A549 (cell line): ENCODE results near the gene NTM. TPM values are rescaled to one million over a fixed set of nuclear protein-coding genes. Genes with fewer than 3 reads are reported as not detected.

Experiments used
- ATAC-seq, 2 experiments: fragments of 200-7000 bp in 1 of 2; fragments of >200 bp in 1 of 2; cut with Nextera tagmentation in 1 of 2; cut with Tn5 transposase in 1 of 2; 3 replicates each; pipeline versions ENCODE4 v1.8.0 to v1.9.1; 2018 to 2020; ENCODE audit warnings: mild to moderate bottlenecking in 1 of 2, moderate library complexity in 1 of 2
- CTCF ChIA-PET: fragments of 300-600 bp; sonication (Branson Sonifier 250); formaldehyde crosslinking; extraction: SDS; loops from one replicate; lab custom pipeline; 2021; ENCODE audit warnings: antibody characterized with exemption, inconsistent platforms; lab: Yijun Ruan, JAX
- POLR2A ChIA-PET: fragments of 350-600 bp; formaldehyde crosslinking; extraction: SDS; loops from one replicate; lab custom pipeline; 2021; ENCODE audit warnings: antibody characterized with exemption, inconsistent platforms; lab: Yijun Ruan, JAX
- DNase-seq, 2 experiments: peaks; one replicate each; pipeline versions ENCODE4 v3.0.0 to v3.0.0-alpha.2; 2011 to 2016; ENCODE audit warnings: low read depth in 1 of 2, low spot score in 1 of 2
- FAIRE-seq: peaks from 2 replicates; lab custom pipeline; 2011; peaks lifted over from hg19 to GRCh38; lab: Jason Lieb, UNC
- H3K27ac ChIP-seq, 2 experiments: fragments of >200 bp; sonication (Bioruptor Twin); formaldehyde crosslinking; 3 replicates each; pipeline ENCODE4 v1.5.1; 2016 to 2017
- H3K4me1 ChIP-seq: fragments of >200 bp; sonication (Bioruptor Twin); formaldehyde crosslinking; 3 replicates; pipeline ENCODE4 v1.6.1; 2016
- H3K4me2 ChIP-seq: fragments of >200 bp; sonication (Bioruptor Twin); formaldehyde crosslinking; 3 replicates; pipeline ENCODE4 v1.6.1; 2016
- H3K4me3 ChIP-seq: fragments of >200 bp; sonication (Bioruptor Twin); formaldehyde crosslinking; 3 replicates; pipeline ENCODE4 v1.5.1; 2016
- H3K9me3 ChIP-seq: fragments of >200 bp; sonication (Bioruptor Twin); formaldehyde crosslinking; 3 replicates; pipeline ENCODE4 v1.6.1; 2016
- ATOH8 ChIP-seq: fragments of 250-450 bp; sonication (Bioruptor Pico); IDR thresholded peaks from 2 replicates; pipeline ENCODE4 v1.5.0; 2020; ENCODE audit warnings: low read depth, mild to moderate bottlenecking, moderate library complexity
- CBX8 ChIP-seq: fragments of 200-600 bp; sonication (generic); IDR thresholded peaks from 2 replicates; pipeline ENCODE4 v1.6.1; 2016
- CHD4 ChIP-seq: fragments of 200-600 bp; sonication (generic); IDR thresholded peaks from 2 replicates; pipeline ENCODE4 v1.6.1; 2016; ENCODE audit warnings: antibody characterized with exemption, mild to moderate bottlenecking, borderline replicate concordance
- E2F6 ChIP-seq: IDR thresholded peaks from 2 replicates; pipeline ENCODE4 v1.6.1; 2012; ENCODE audit warnings: low read depth, borderline replicate concordance
- EHF ChIP-seq: fragments of 250-450 bp; sonication (Bioruptor Pico); IDR thresholded peaks from 2 replicates; pipeline ENCODE4 v1.5.0; 2020; ENCODE audit warnings: mild to moderate bottlenecking
- EHMT2 ChIP-seq: fragments of 200-600 bp; sonication (generic); IDR thresholded peaks from 2 replicates; pipeline ENCODE4 v1.6.1; 2016; ENCODE audit warnings: antibody characterized with exemption, low read depth, mild to moderate bottlenecking, moderate library complexity
- ELK1 ChIP-seq: fragments of 150-350 bp; IDR thresholded peaks from 2 replicates; pipeline ENCODE4 v1.6.1; 2014; ENCODE audit warnings: low read depth, mild to moderate bottlenecking, low read length
- FOSB ChIP-seq: fragments of 250-450 bp; sonication (Bioruptor Pico); IDR thresholded peaks from 2 replicates; pipeline ENCODE4 v1.5.0; 2020; ENCODE audit warnings: mild to moderate bottlenecking, moderate library complexity
- GATA3 ChIP-seq: IDR thresholded peaks from 2 replicates; pipeline ENCODE4 v1.6.1; 2012; ENCODE audit warnings: borderline replicate concordance
- HMGXB4 ChIP-seq: fragments of 250-450 bp; sonication (Bioruptor Pico); IDR thresholded peaks from 2 replicates; pipeline ENCODE4 v1.5.0; 2021; ENCODE audit warnings: mild to moderate bottlenecking, moderate library complexity, borderline replicate concordance
- HOXA7 ChIP-seq: fragments of 250-450 bp; sonication (Bioruptor Pico); IDR thresholded peaks from 2 replicates; pipeline ENCODE4 v1.5.0; 2020; ENCODE audit warnings: mild to moderate bottlenecking, moderate library complexity
- JUNB ChIP-seq: fragments of >200 bp; sonication (Bioruptor Twin); formaldehyde crosslinking; IDR thresholded peaks from 2 replicates; pipeline ENCODE4 v1.6.1; 2016
- KDM1A ChIP-seq: fragments of 200-600 bp; sonication (generic); IDR thresholded peaks from 2 replicates; pipeline ENCODE4 v1.6.1; 2016; ENCODE audit warnings: low read depth, mild to moderate bottlenecking
- KDM5A ChIP-seq: fragments of 200-600 bp; sonication (generic); IDR thresholded peaks from 2 replicates; pipeline ENCODE4 v1.6.1; 2016; ENCODE audit warnings: antibody characterized with exemption, mild to moderate bottlenecking
- MAX ChIP-seq: IDR thresholded peaks from 2 replicates; pipeline ENCODE4 v1.6.1; 2012
- NFE2L2 ChIP-seq: fragments of 150-350 bp; conservative IDR thresholded peaks from 2 replicates; pipeline ENCODE4 v1.6.1; 2014; ENCODE audit warnings: low read length
- NR3C1 ChIP-seq: fragments of >200 bp; sonication (Bioruptor Twin); formaldehyde crosslinking; IDR thresholded peaks from 3 replicates; pipeline ENCODE4 v1.6.1; 2017
- RAD21 ChIP-seq, 2 experiments: fragments of >200 bp in 1 of 2; sonication (Bioruptor Twin) in 1 of 2; formaldehyde crosslinking in 1 of 2; IDR thresholded peaks in 1 of 2; conservative IDR thresholded peaks in 1 of 2; 2 replicates in 1 of 2; 3 replicates in 1 of 2; pipeline ENCODE4 v1.6.1; 2012 to 2018; ENCODE audit warnings: inconsistent platforms in 1 of 2
- RARB ChIP-seq: fragments of 250-450 bp; sonication (Bioruptor Pico); IDR thresholded peaks from 2 replicates; pipeline ENCODE4 v1.8.0; 2021; ENCODE audit warnings: mild to moderate bottlenecking, moderate library complexity
- RCOR1 ChIP-seq: fragments of 150-350 bp; IDR thresholded peaks from 2 replicates; pipeline ENCODE4 v1.6.1; 2014; ENCODE audit warnings: antibody characterized with exemption, low read length, low read depth
- RNF2 ChIP-seq: fragments of 200-600 bp; sonication (generic); IDR thresholded peaks from 2 replicates; pipeline ENCODE4 v1.6.1; 2016; ENCODE audit warnings: low read depth, mild to moderate bottlenecking, antibody characterized with exemption, moderate library complexity, borderline replicate concordance
- TFCP2L1 ChIP-seq: fragments of 250-450 bp; sonication (Bioruptor Pico); IDR thresholded peaks from 2 replicates; pipeline ENCODE4 v1.5.0; 2021; ENCODE audit warnings: mild to moderate bottlenecking
- TP53 ChIP-seq: fragments of 250-450 bp; sonication (Bioruptor Pico); IDR thresholded peaks from 2 replicates; pipeline ENCODE4 v1.5.0; 2021; ENCODE audit warnings: mild to moderate bottlenecking, moderate library complexity
- ZC3H11A ChIP-seq: fragments of 450-650 bp; IDR thresholded peaks from 2 replicates; pipeline ENCODE4 v1.6.1; 2014; ENCODE audit warnings: antibody characterized with exemption, mild to moderate bottlenecking
- ZNF302 ChIP-seq: fragments of 250-450 bp; sonication (Bioruptor Pico); IDR thresholded peaks from 2 replicates; pipeline ENCODE4 v1.9.0; 2021; ENCODE audit warnings: inconsistent platforms, mild to moderate bottlenecking, moderate library complexity
- ZSCAN20 ChIP-seq: fragments of 250-450 bp; sonication (Bioruptor Pico); IDR thresholded peaks from 2 replicates; pipeline ENCODE4 v1.8.0; 2022; ENCODE audit warnings: mild to moderate bottlenecking, moderate library complexity
- WGBS: methylation state at CpG from one replicate; pipeline ENCODE4 v1.1.6; 2017; ENCODE audit errors: missing lambda C conversion rate; 5-methylcytosine and 5-hydroxymethylcytosine counted together
- polyA plus RNA-seq, 4 experiments: library from polyadenylated mRNA; depleted of rRNA in 3 of 4; stranded (reverse); fragments of >200 nt; fragmentation: RNase III in 1 of 4; extraction: RNeasy Plus Mini Kit Qiagen cat#74134 plus additional on column Dnase treatment in 1 of 4; gene quantifications; 2 replicates in 3 of 4; 3 replicates in 1 of 4; pipeline ENCODE4 v1.2.3, GENCODE V29; 2011 to 2017

The NTM gene
- polyA plus RNA-seq, 2 of the 4 experiments (the other 2 are of a cell fraction) = not detected

- no peak for TF ChIP-seq RARB (CRISPR knock-in tag)
- TF ChIP-seq GATA3 = no peak
- TF ChIP-seq ZSCAN20 = no peak
- TF ChIP-seq RAD21 (conservative IDR thresholded peaks at IDR 0.05 in 1 of 2, IDR thresholded peaks at IDR 0.05 in 1 of 2) = no peak
Measured at GRCh38 chr11:132258875-132259274, 888.5 kb downstream of the NTM start (continued).

- ChIA-PET POLR2A (no interaction called here), CTCF (interaction anchor here (0.6 kb wide), 1 partner anchor 522 kb away, joined by 3 read pairs; no protein-coding TSS in a partner anchor)
- no peak for DNase-seq
- no peak for FAIRE-seq
- TF ChIP-seq ATOH8 (CRISPR knock-in tag) (no peak), CBX8 (no peak), HOXA7 (CRISPR knock-in tag) (no peak), JUNB (no peak), FOSB (CRISPR knock-in tag) (no peak)
- no peak for ATAC-seq
- Histone ChIP-seq H3K27ac (no peak overlapping the region), H3K9me3 (no peaks in the 10 kb centered on the region), H3K4me3 (no peak overlapping the region), H3K4me2 (no peak overlapping the region), H3K4me1 (no peaks in the 10 kb centered on the region)
- WGBS = 0% methylated on average over 5 of the region's 7 CpGs
Measured at GRCh38 chr11:132260636-132261035, 890.2 kb downstream of the NTM start.

- CTCF ChIA-PET = no interaction called here
- DNase-seq (no peak), FAIRE-seq (no peak)
Measured at GRCh38 chr11:132263241-132263640, 892.8 kb downstream of the NTM start.

More at GRCh38 chr11:132263241-132263640, 892.8 kb downstream of the NTM start:
- ATAC-seq = no peak
- POLR2A ChIA-PET = no interaction called here
- H3K4me2 ChIP-seq = no peak overlapping the region
- H3K27ac ChIP-seq = no peak overlapping the region
- TF ChIP-seq KDM1A (no peak), RNF2 (no peak), EHMT2 (no peak), EHF (CRISPR knock-in tag) (no peak), RAD21 (conservative IDR thresholded peaks at IDR 0.05 in 1 of 2, IDR thresholded peaks at IDR 0.05 in 1 of 2) (no peak), KDM5A (no peak), ZC3H11A (no peak), HMGXB4 (CRISPR knock-in tag) (no peak), TP53 (no peak), NFE2L2 (no peak), TFCP2L1 (CRISPR knock-in tag) (no peak), CHD4 (no peak), E2F6 (no peak), RARB (CRISPR knock-in tag) (no peak), MAX (no peak), ZNF302 (CRISPR knock-in tag) (no peak), RCOR1 (no peak), ELK1 (no peak), HOXA7 (CRISPR knock-in tag) (no peak), NR3C1 (no peak)
- TF ChIP-seq, all 56 proteins: peak for 0
- Histone ChIP-seq H3K4me3 (no peak overlapping the region), H3K9me3 (no peaks in the 10 kb centered on the region), H3K4me1 (no peaks in the 10 kb centered on the region)
- WGBS = 0% methylated on average over 5 of the region's 5 CpGs
